Adrenal gland (tissue), 12 donors: ENCODE measurements around the gene RASSF1. TPM values are rescaled to one million over a fixed set of nuclear protein-coding genes. Genes with fewer than 3 reads are reported as not detected.

Experiments used
- DNase-seq, 7 donors: peaks; one replicate each; pipeline ENCODE4 v3.0.0-alpha.2; 2019 to 2020
- H3K27ac ChIP-seq, 5 donors: fragments of 200-600 bp; sonication (generic) in 4 of 5; 1 replicate in 3 of 5; 2 replicates in 2 of 5; pipeline versions ENCODE4 v1.5.1 to v1.8.0; 2016 to 2020; ENCODE audit warnings: mild to moderate bottlenecking in 1 of 5
- H3K27me3 ChIP-seq: fragments of 200-600 bp; 2 replicates; pipeline ENCODE4 v1.8.0; 2021
- H3K36me3 ChIP-seq, 2 donors: fragments of 200-600 bp; replicated peaks in 1 of 2; 1 replicate in 1 of 2; 2 replicates in 1 of 2; pipeline versions ENCODE4 v1.5.1 to v1.8.0; 2018 to 2022
- H3K4me1 ChIP-seq, 2 donors: fragments of 200-600 bp; replicated peaks in 1 of 2; 1 replicate in 1 of 2; 2 replicates in 1 of 2; pipeline versions ENCODE4 v1.5.1 to v1.8.0; 2018 to 2021
- H3K4me3 ChIP-seq, 4 donors: fragments of 200-600 bp; sonication (generic) in 3 of 4; one replicate each; pipeline ENCODE4 v1.5.1; 2016 to 2018
- H3K9me3 ChIP-seq, 3 donors: fragments of 200-600 bp; sonication (generic) in 1 of 3; replicated peaks in 1 of 3; 1 replicate in 2 of 3; 2 replicates in 1 of 3; pipeline versions ENCODE4 v1.5.1 to v1.8.0; 2016 to 2021
- POLR2A ChIP-seq, 2 donors: fragments of 450-650 bp; IDR thresholded peaks; one replicate each; pipeline ENCODE4 v1.6.1; 2017; ENCODE audit warnings: antibody characterized with exemption in 2 of 2, mild to moderate bottlenecking in 2 of 2, moderate library complexity in 1 of 2
- WGBS, 4 donors: extraction: QIAGEN DNeasy Blood & Tissue Kit in 2 of 4; methylation state at CpG; one replicate each; pipeline versions ENCODE4 v1.1.5 to v1.1.7; 2013 to 2017; 5-methylcytosine and 5-hydroxymethylcytosine counted together
- intact Hi-C, 2 donors: fragments of 100-400 bp; cut with DNase I; formaldehyde crosslinking; loops; one replicate each; pipeline versions ENCODE4 v1.14.1 to v1.15.0; 2022 to 2023
- polyA plus RNA-seq, 3 donors: library from polyadenylated mRNA; stranded (reverse); fragments of 200-250 nt in 2 of 3; fragments of 350-450 nt in 1 of 3; fragmentation: Illumina TruSeq in 1 of 3; extraction: RNeasy Lipid Tissue Mini Kit (QIAGEN cat#74804) in 1 of 3; gene quantifications; one replicate each; pipeline ENCODE4 v1.2.3, GENCODE V29; 2013 to 2014
- total RNA-seq, 9 donors: library from RNA; depleted of rRNA in 4 of 9; stranded (reverse); fragments of >200 nt in 4 of 9; fragments of 120-200 nt in 1 of 9; fragmentation: NEBNext Ultra II Directional in 1 of 9; extraction: Animal tissue kit (Norgen Biotek cat#: 25700) in 1 of 9; gene quantifications; one replicate each; pipeline versions ENCODE4 v1.1.0 to v1.2.4, GENCODE V29; 2013 to 2023
- TF ChIP-seq, protein P1 (sequence below), 6 experiments: fragments of 450-650 bp in 4 of 6; fragments of 200-600 bp in 2 of 6; sonication (generic) in 1 of 6; IDR thresholded peaks; 1 replicate in 5 of 6; 2 replicates in 1 of 6; pipeline versions ENCODE4 v1.5.1 to v1.8.0; 2016 to 2021; ENCODE audit warnings: antibody characterized with exemption in 6 of 6, mild to moderate bottlenecking in 2 of 6, moderate library complexity in 1 of 6
- donor health status: healthy with polysubstance abuse.
- donor health status: Bipolar disorder and iron deficiency.
- donor health status: DM: yes; HTN: yes; CAD: no.
- donor health status: DM: no; HTN: no; CAD: no.
- donor health status: DM: no; HTN: no; CAD: no.
- donor health status: DM: yes; HTN: yes; CAD: no.

The RASSF1 gene
- total and polyA plus RNA-seq, 12 donors = 9.6 to 27.4 (median 14.7) TPM

DNA sequence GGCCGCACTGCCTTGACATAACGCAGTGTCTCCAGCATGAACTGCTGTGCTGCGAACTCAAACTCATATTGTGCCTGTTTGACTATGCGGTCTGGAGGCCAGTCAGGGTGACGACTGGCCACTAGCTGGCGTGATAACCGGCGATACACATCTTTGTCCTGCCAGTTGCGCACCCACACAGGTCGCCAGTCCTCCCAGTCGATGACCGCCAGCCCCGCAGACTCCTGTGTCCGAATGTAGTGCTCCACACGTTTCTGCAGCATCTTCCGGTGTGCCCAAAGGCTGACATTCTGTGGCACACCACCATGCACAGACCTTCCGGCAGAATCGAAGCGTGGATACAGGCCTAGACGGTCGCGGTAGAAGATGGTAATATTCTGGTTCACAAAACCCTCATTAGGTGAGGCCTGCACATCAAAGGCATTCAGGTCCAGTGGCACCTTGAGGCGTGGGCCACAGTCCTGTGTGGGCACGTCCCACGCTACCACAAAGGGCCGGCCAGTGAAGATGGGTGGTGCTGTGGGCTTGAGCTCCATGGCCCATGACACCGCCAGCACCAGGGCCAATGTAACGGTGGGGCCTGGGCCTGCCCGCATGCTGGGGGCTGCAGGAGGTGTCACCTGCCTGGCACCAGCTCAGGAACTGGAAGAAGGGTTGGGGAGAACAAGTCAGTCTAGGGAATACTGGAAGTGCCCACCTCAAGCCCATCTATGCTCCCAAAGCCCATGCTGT lies 20.6 kb downstream of the RASSF1 start:
- Histone ChIP-seq H3K4me1 (peaks cover 45 to 75% of the 10 kb centered on the region in 2 donors), H3K27me3 (no peaks in the 10 kb centered on the region), H3K27ac (peak overlapping the region in 3 of 5 donors; percentile 94 to 98 (median 95)), H3K36me3 (peaks cover 0 to 31% of the 10 kb centered on the region in 2 donors), H3K4me3 (peak overlapping the region in 2 of 4 donors; percentile 71 to 96), H3K9me3 (no peaks in the 10 kb centered on the region)
- TF ChIP-seq, protein P1, sequence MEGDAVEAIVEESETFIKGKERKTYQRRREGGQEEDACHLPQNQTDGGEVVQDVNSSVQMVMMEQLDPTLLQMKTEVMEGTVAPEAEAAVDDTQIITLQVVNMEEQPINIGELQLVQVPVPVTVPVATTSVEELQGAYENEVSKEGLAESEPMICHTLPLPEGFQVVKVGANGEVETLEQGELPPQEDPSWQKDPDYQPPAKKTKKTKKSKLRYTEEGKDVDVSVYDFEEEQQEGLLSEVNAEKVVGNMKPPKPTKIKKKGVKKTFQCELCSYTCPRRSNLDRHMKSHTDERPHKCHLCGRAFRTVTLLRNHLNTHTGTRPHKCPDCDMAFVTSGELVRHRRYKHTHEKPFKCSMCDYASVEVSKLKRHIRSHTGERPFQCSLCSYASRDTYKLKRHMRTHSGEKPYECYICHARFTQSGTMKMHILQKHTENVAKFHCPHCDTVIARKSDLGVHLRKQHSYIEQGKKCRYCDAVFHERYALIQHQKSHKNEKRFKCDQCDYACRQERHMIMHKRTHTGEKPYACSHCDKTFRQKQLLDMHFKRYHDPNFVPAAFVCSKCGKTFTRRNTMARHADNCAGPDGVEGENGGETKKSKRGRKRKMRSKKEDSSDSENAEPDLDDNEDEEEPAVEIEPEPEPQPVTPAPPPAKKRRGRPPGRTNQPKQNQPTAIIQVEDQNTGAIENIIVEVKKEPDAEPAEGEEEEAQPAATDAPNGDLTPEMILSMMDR (IDR thresholded peaks at IDR 0.05) = no peak
- TF ChIP-seq POLR2A (IDR thresholded peaks at IDR 0.05) = no peak
- intact Hi-C loops = loop anchor here in 1 of 2 donors (5.0 kb wide), 1 partner anchor 48 kb away; no protein-coding TSS in a partner anchor
- DNase-seq = no peak
- WGBS, 4 donors = 75 to 87% (median 78%) methylated on average over 16 to 29 of the region's 29 CpGs

DNA sequence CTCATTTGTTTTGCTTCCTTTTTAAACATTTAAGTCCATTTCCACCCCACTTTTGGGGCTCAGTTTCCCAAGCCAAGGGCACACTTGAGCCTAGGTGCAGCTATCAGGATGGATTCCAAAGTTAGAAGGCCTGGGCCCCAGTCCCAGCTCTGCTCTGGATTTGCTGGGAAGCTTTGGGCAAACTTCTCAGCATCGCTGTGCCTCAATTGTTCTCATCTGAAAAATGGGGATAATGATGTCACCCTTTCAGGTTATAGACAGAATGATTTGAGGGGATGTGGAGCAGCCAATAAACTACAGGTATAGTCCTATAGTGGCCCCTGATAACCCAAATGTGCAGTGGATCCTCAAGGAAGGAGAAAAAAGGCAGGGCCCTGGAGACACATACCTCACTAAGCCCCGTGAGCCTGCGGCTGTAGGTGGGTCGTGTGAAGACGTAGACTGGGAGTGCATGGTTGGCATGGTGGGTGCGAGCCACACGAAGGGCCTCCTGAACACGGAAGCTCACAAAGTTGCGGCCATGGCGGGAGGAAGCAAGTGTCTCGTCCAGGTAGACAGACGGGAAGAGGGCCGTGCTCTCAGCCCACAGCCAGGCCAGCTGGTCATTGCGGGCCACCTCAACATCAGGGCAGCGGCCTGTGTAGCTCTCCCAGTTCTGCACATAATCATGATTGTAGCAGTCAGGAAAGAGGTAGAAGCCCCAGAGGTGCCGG lies 21.3 kb downstream of the RASSF1 start:
- H3K4me1 ChIP-seq = peaks cover 45 to 70% of the 10 kb centered on the region in 2 donors
- peaks cover 0 to 31% of the 10 kb centered on the region in 2 donors for H3K36me3 ChIP-seq
- TF ChIP-seq, protein P1 (IDR thresholded peaks at IDR 0.05) = no peak
- no peak for TF ChIP-seq POLR2A (IDR thresholded peaks at IDR 0.05)
- H3K27ac ChIP-seq = peak overlapping the region in 1 of 5 donors; percentile 25
- H3K4me3 ChIP-seq = peak overlapping the region in 1 of 4 donors; percentile 9
- intact Hi-C loops = no loop called here
- H3K9me3 ChIP-seq = no peaks in the 10 kb centered on the region
- 79 to 93% (median 85%) methylated on average over 14 to 16 of the region's 16 CpGs for WGBS, 4 donors
- DNase-seq = no peak
- H3K27me3 ChIP-seq = no peaks in the 10 kb centered on the region

DNA sequence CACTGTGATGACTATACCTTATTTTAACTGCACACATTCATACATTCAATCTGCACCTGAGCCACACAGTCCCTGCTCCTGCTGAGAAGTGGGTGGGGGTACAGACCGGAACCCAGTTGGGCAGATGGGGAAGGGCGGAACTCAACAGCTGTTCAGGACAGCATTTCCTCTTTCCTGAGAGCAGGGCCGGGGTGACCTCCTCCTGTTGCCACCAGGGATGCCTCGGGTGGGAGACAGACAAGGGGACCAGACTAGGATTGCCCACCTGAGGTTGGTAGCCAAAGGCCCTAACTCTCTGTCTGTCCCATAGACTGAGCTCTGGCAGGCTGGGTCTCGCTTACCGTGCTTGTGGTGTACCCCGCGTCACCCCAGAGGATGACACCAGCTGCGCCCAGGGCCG lies 22.0 kb downstream of the RASSF1 start:
- Histone ChIP-seq H3K27me3 (no peaks in the 10 kb centered on the region), H3K36me3 (peaks cover 0 to 31% of the 10 kb centered on the region in 2 donors), H3K9me3 (no peaks in the 10 kb centered on the region), H3K4me1 (peaks cover 45 to 63% of the 10 kb centered on the region in 2 donors), H3K27ac (peak overlapping the region in 1 of 5 donors; percentile 25), H3K4me3 (peak overlapping the region in 1 of 4 donors; percentile 9)
- WGBS, 4 donors = 51 to 78% (median 74%) methylated on average over 4 to 10 of the region's 10 CpGs
- no peak for DNase-seq
- TF ChIP-seq, protein P1 (IDR thresholded peaks at IDR 0.05) = no peak
- intact Hi-C loops = no loop called here

DNA sequence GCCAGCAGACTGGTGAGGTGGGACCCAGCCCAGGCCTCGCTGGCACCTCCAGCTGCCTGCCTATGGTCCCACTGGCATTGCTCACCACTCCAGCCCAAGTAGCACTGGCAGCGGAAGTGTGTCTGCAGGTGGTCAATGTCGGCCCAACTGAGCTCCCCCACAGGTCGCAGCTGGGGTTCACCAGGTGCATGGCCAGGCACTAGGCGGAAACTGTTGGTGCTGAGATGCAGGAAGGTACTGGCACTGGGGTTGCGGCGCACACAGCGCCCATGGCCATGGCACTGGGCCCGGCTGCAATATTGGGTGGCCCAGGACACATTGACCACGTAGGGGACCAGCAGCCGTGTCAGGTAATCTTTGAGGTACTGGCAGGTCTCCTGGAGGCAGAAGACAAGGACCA lies 22.5 kb downstream of the RASSF1 start:
- Histone ChIP-seq H3K27ac (peak overlapping the region in 1 of 5 donors; percentile 25), H3K36me3 (peaks cover 0 to 31% of the 10 kb centered on the region in 2 donors), H3K27me3 (no peaks in the 10 kb centered on the region), H3K9me3 (no peaks in the 10 kb centered on the region), H3K4me1 (peaks cover 45 to 58% of the 10 kb centered on the region in 2 donors), H3K4me3 (peak overlapping the region in 1 of 4 donors; percentile 17)
- 80 to 93% (median 82%) methylated on average over 6 to 11 of the region's 11 CpGs; no CpG with 5 or more reads in 1 of the 4 donors for WGBS, 4 donors
- TF ChIP-seq POLR2A (IDR thresholded peaks at IDR 0.05) = no peak
- TF ChIP-seq, protein P1 (IDR thresholded peaks at IDR 0.05) = no peak
- intact Hi-C loops = no loop called here
- DNase-seq = no peak
